K562 (cell line): Measurements from ENCODE around the gene SELENOW. TPM values are rescaled to one million over a fixed set of nuclear protein-coding genes. Genes with fewer than 3 reads are reported as not detected.

Experiments used
- ATAC-seq: fragments of 200-7000 bp; cut with Tn5 transposase; 3 replicates; pipeline ENCODE4 v1.9.1; 2020; ENCODE audit warnings: moderate library complexity
- BruUV-seq: library from RNA; stranded (reverse); fragments of 400-500 nt; replicated peaks from 2 replicates; lab custom pipeline; 2021; lab: Mats Ljungman, UMichigan
- CTCF ChIA-PET: fragments of 300-600 bp; formaldehyde crosslinking; extraction: SDS; loops from one replicate; lab custom pipeline; 2021; ENCODE audit warnings: low intra/inter-chr PET ratio; lab: Yijun Ruan, JAX
- POLR2A ChIA-PET: fragments of 300-600, 350-650 bp; sonication (Branson Sonifier 250); formaldehyde crosslinking; extraction: SDS; loops from one replicate; lab custom pipeline; 2021; ENCODE audit warnings: antibody characterized with exemption, inconsistent platforms; lab: Yijun Ruan, JAX
- DNase-seq, 4 experiments: peaks; one replicate each; pipeline versions ENCODE4 v3.0.0 to v3.0.0-alpha.2; 2011 to 2018; ENCODE audit warnings: low spot score in 3 of 4, mixed read lengths in 3 of 4; ENCODE audit errors: extremely low read depth in 1 of 4
- FAIRE-seq: peaks from 2 replicates; lab custom pipeline; 2011; peaks lifted over from hg19 to GRCh38; lab: Jason Lieb, UNC
- H2AFZ ChIP-seq: 2 replicates; pipeline ENCODE4 v1.6.0; 2011; ENCODE audit warnings: low read depth, low read length, control low read depth, inconsistent platforms
- H3K27ac ChIP-seq: fragments of 200-600 bp; 3 replicates; pipeline ENCODE4 v1.8.0; 2011; ENCODE audit warnings: low read depth, mild to moderate bottlenecking, control low read depth, inconsistent platforms, low read length, moderate library complexity, mixed read lengths; ENCODE audit errors: extremely low read depth
- H3K27me3 ChIP-seq, 2 experiments: fragments of 300-600 bp in 1 of 2; 2 replicates in 1 of 2; 3 replicates in 1 of 2; pipeline versions ENCODE4 v1.6.0 to v1.8.0; 2011; ENCODE audit warnings: inconsistent platforms in 2 of 2, low read length in 2 of 2, mild to moderate bottlenecking in 1 of 2, mixed read lengths in 1 of 2, moderate library complexity in 1 of 2; ENCODE audit not compliant: control insufficient read depth in 2 of 2, insufficient read depth in 2 of 2
- H3K36me3 ChIP-seq: fragments of 300-600 bp; 3 replicates; pipeline ENCODE4 v1.8.0; 2011; ENCODE audit warnings: mild to moderate bottlenecking, low read length, inconsistent platforms; ENCODE audit not compliant: control insufficient read depth, insufficient read depth
- H3K4me1 ChIP-seq, 2 experiments: fragments of 200-600 bp in 1 of 2; replicated peaks in 1 of 2; 2 replicates in 1 of 2; 3 replicates in 1 of 2; pipeline versions ENCODE4 v1.5.1 to v1.8.0; 2011; ENCODE audit warnings: inconsistent platforms in 2 of 2, low read length in 2 of 2, mild to moderate bottlenecking in 1 of 2, mixed read lengths in 1 of 2, moderate library complexity in 1 of 2; ENCODE audit not compliant: control insufficient read depth in 2 of 2, insufficient read depth in 2 of 2
- H3K4me2 ChIP-seq: 2 replicates; pipeline ENCODE4 v1.6.1; 2011; ENCODE audit warnings: low read length, control low read depth, inconsistent platforms, mixed read lengths; ENCODE audit not compliant: insufficient read depth
- H3K4me3 ChIP-seq: fragments of 200-600 bp; sonication (generic), shearing (Covaris generic); 2 replicates; pipeline ENCODE4 v1.5.1; 2016; ENCODE audit warnings: control low read depth, inconsistent platforms
- H3K79me2 ChIP-seq: fragments of 200-600 bp; 3 replicates; pipeline ENCODE4 v1.8.0; 2011; ENCODE audit warnings: low read length, inconsistent platforms; ENCODE audit not compliant: control insufficient read depth, insufficient read depth
- H3K9ac ChIP-seq, 2 experiments: 2 replicates each; pipeline versions ENCODE4 v1.6.0 to v1.6.1; 2011; ENCODE audit warnings: low read depth in 2 of 2, low read length in 2 of 2, control low read depth in 1 of 2, inconsistent platforms in 1 of 2, mild to moderate bottlenecking in 1 of 2, mixed read lengths in 1 of 2; ENCODE audit not compliant: insufficient read depth in 1 of 2
- H3K9me1 ChIP-seq: one replicate; pipeline ENCODE4 v1.6.0; 2011; ENCODE audit warnings: inconsistent platforms, mild to moderate bottlenecking, low read length, moderate library complexity; ENCODE audit not compliant: control insufficient read depth, insufficient read depth
- H3K9me3 ChIP-seq: replicated peaks from 2 replicates; pipeline ENCODE4 v1.5.1; 2011; ENCODE audit warnings: low read depth, low read length, inconsistent platforms; ENCODE audit not compliant: control insufficient read depth, insufficient read depth
- H4K20me1 ChIP-seq: replicated peaks from 2 replicates; pipeline ENCODE4 v1.6.1; 2011; ENCODE audit warnings: low read length, inconsistent platforms, mixed read lengths; ENCODE audit not compliant: control insufficient read depth, insufficient read depth
- BCOR ChIP-seq: fragments of 450-650 bp; IDR thresholded peaks from 2 replicates; pipeline ENCODE4 v1.6.1; 2016
- CREBBP ChIP-seq: IDR thresholded peaks from one replicate; pipeline ENCODE4 v1.6.1; 2012; ENCODE audit warnings: low read depth, mild to moderate bottlenecking, control low read depth, inconsistent platforms, low read length
- CSDE1 ChIP-seq, 2 experiments: fragments of 450-650 bp; IDR thresholded peaks; 2 replicates each; pipeline ENCODE4 v1.6.1; 2016; ENCODE audit warnings: mild to moderate bottlenecking in 1 of 2
- FOXJ3 ChIP-seq: sonication (generic); formaldehyde crosslinking; IDR thresholded peaks from 2 replicates; pipeline ENCODE4 v1.4.0; 2020; ENCODE audit warnings: mild to moderate bottlenecking, missing genetic modification reagents
- MYNN ChIP-seq, 2 experiments: sonication (generic); formaldehyde crosslinking in 1 of 2; IDR thresholded peaks; 2 replicates each; pipeline versions ENCODE4 v1.5.0 to v1.6.1; 2016 to 2020; ENCODE audit warnings: antibody characterized with exemption in 1 of 2, missing genetic modification reagents in 1 of 2
- NCOA4 ChIP-seq: fragments of 450-650 bp; IDR thresholded peaks from 2 replicates; pipeline ENCODE4 v1.6.1; 2018; ENCODE audit warnings: mild to moderate bottlenecking; ENCODE audit not compliant: partially characterized antibody
- NFXL1 ChIP-seq: fragments of 450-650 bp; formaldehyde crosslinking; IDR thresholded peaks from 2 replicates; pipeline ENCODE4 v1.4.0; 2021; ENCODE audit warnings: mild to moderate bottlenecking
- NR1H2 ChIP-seq: sonication (generic); formaldehyde crosslinking; IDR thresholded peaks from 2 replicates; pipeline ENCODE4 v1.4.0; 2020; ENCODE audit warnings: mild to moderate bottlenecking, missing genetic modification reagents
- NR2C1 ChIP-seq, 2 experiments: fragments of 450-650 bp; IDR thresholded peaks; 2 replicates each; pipeline ENCODE4 v1.6.1; 2017; ENCODE audit warnings: mild to moderate bottlenecking in 2 of 2, antibody characterized with exemption in 1 of 2, inconsistent platforms in 1 of 2, missing compliant biosample characterization in 1 of 2, missing genetic modification characterization in 1 of 2
- RBM15 ChIP-seq: fragments of 200-400 bp; formaldehyde crosslinking; IDR thresholded peaks from 2 replicates; pipeline ENCODE4 v1.6.1; 2018; ENCODE audit warnings: mild to moderate bottlenecking, low read length, moderate library complexity; ENCODE audit not compliant: insufficient read depth
- RERE ChIP-seq: sonication (generic); formaldehyde crosslinking; IDR thresholded peaks from 2 replicates; pipeline ENCODE4 v1.8.0; 2023; ENCODE audit warnings: missing genetic modification reagents, mild to moderate bottlenecking, borderline replicate concordance
- RFX5 ChIP-seq: IDR thresholded peaks from 2 replicates; pipeline ENCODE4 v1.6.1; 2011; ENCODE audit warnings: low read depth, mild to moderate bottlenecking, improper control_type of control experiment, low read length
- SIRT6 ChIP-seq: IDR thresholded peaks from one replicate; pipeline ENCODE4 v1.6.1; 2012; ENCODE audit warnings: low read depth, mild to moderate bottlenecking, control low read depth, inconsistent platforms, low read length, moderate library complexity
- SMAD2 ChIP-seq: fragments of 150-350 bp; IDR thresholded peaks from 2 replicates; pipeline ENCODE4 v1.6.1; 2014; ENCODE audit warnings: low read depth, mild to moderate bottlenecking, low read length
- TCF15 ChIP-seq: fragments of 250-450 bp; sonication (Bioruptor Pico); IDR thresholded peaks from 2 replicates; pipeline ENCODE4 v1.8.0; 2022; ENCODE audit warnings: moderate library complexity, mild to moderate bottlenecking, inconsistent platforms
- ZNF12 ChIP-seq: sonication (generic); formaldehyde crosslinking; IDR thresholded peaks from 2 replicates; pipeline ENCODE4 v1.4.0; 2020; ENCODE audit warnings: mild to moderate bottlenecking, missing genetic modification reagents
- ZNF24 ChIP-seq: fragments of 450-650 bp; IDR thresholded peaks from 2 replicates; pipeline ENCODE4 v1.6.1; 2016
- WGBS: fragments of 100-300 bp; shearing (Covaris generic); methylation state at CpG from one replicate; pipeline ENCODE4 v1.1.6; 2016; ENCODE audit warnings: low coverage, mixed read lengths; ENCODE audit not compliant: insufficient coverage; ENCODE audit errors: missing lambda C conversion rate; 5-methylcytosine and 5-hydroxymethylcytosine counted together
- in situ Hi-C: fragments of 300-500 bp; cut with MboI; formaldehyde crosslinking; loops from 4 replicates; pipeline ENCODE4 v1.15.0; 2018; ENCODE audit warnings: inconsistent platforms, mixed read lengths
- intact Hi-C: fragments of 100-400 bp; cut with micrococcal nuclease; formaldehyde crosslinking; loops from 2 replicates; pipeline ENCODE4 v1.14.2; 2022
- polyA plus RNA-seq, 8 experiments: library from polyadenylated mRNA; depleted of rRNA in 4 of 8; stranded (reverse) in 5 of 8; unstranded in 3 of 8; fragments of >200 nt; fragmentation: Nextera tagmentation in 2 of 8; fragmentation: Illumina TruSeq in 1 of 8; extraction: Ambion mirVana in 2 of 8; extraction: Trizol in 1 of 8; gene quantifications; 2 replicates each; pipeline versions ENCODE4 v1.2.1 to v1.2.3, GENCODE V29; 2011 to 2014; ENCODE audit warnings: inconsistent platforms in 1 of 8, missing spikeins in 1 of 8
- total RNA-seq, 7 experiments: library from RNA; depleted of rRNA in 6 of 7; stranded (reverse); fragments of >200 nt in 6 of 7; fragmentation: Illumina TruSeq in 2 of 7; extraction: Trizol in 2 of 7; gene quantifications; 2 replicates each; pipeline versions ENCODE4 v1.2.1 to v1.2.3, GENCODE V29; 2011 to 2021; ENCODE audit warnings: low replicate concordance in 1 of 7

The SELENOW gene
- total and polyA plus RNA-seq, 9 of the 15 experiments (the other 6 are each of a cell fraction or from before 2014, with no cell fraction given), result 91.9 to 279 (median 156) TPM

GRCh38 chr19:47786566-47786965 is 8.1 kb downstream of the SELENOW start:
- ChIA-PET CTCF (interaction anchor here (3.0 kb wide), 1 partner anchor 21 kb away, joined by 30 read pairs; no protein-coding TSS in a partner anchor), POLR2A (no interaction called here)
- no peaks in the 10 kb centered on the region; a peak in 1 of 5 replicates for H3K4me1 ChIP-seq
- H3K79me2 ChIP-seq, result no peaks in the 10 kb centered on the region
- H3K27me3 ChIP-seq, result no peaks in the 10 kb centered on the region
- ATAC-seq, result no peak
- no peak overlapping the region for H3K9ac ChIP-seq
- intact Hi-C loops (no loop called here), in situ Hi-C loops (loop anchor here (5.0 kb wide), 1 partner anchor 74 kb away; the partner anchor contains the start of gene EHD2)
- H4K20me1 ChIP-seq, result no peaks in the 10 kb centered on the region
- BruUV-seq, result no TSS peak
- H3K4me2 ChIP-seq, result no peak overlapping the region
- no peaks in the 10 kb centered on the region for H3K9me3 ChIP-seq
- no peak overlapping the region for H3K27ac ChIP-seq
- DNase-seq, result no peak
- peaks cover 33% of the 10 kb centered on the region; the same call in 2 of the 3 replicates for H3K36me3 ChIP-seq
- FAIRE-seq, result no peak
- H3K4me3 ChIP-seq, result no peak overlapping the region
- 78% methylated on average over 7 of the region's 7 CpGs for WGBS
- H2AFZ ChIP-seq, result no peak overlapping the region
- peaks cover 3% of the 10 kb centered on the region for H3K9me1 ChIP-seq
- TF ChIP-seq NR1H2 (CRISPR knock-in tag) (no peak), SMAD2 (no peak), ZNF24 (no peak), MYNN (IDR thresholded peaks at IDR 0.05) (no peak), MYNN (CRISPR knock-in tag; IDR thresholded peaks at IDR 0.05) (no peak), FOXJ3 (no peak), NCOA4 (no peak), SIRT6 (no peak), TCF15 (CRISPR knock-in tag) (no peak), NR2C1 (IDR thresholded peaks at IDR 0.05) (no peak), NR2C1 (tag; IDR thresholded peaks at IDR 0.05) (no peak), NFXL1 (CRISPR knock-in tag) (no peak), RFX5 (no peak), ZNF12 (CRISPR knock-in tag) (no peak), CSDE1 (IDR thresholded peaks at IDR 0.05) (no peak), BCOR (no peak), CREBBP (no peak), RBM15 (no peak), RERE (CRISPR knock-in tag) (no peak)
